NCI-H2107 treated with DMSO at 0.1 percent for 48 hours (cell line): ENCODE measurements around the gene TRMU.
"Not testable (repeated sequence)": the region's sequence is repeated elsewhere in the genome, so short reads cannot be mapped to it uniquely, and the experiment has no call there.

Experiments
- DNase-seq: peaks from one replicate; lab custom pipeline; 2025; ENCODE audit not compliant: unreplicated experiment; lab: John Stamatoyannopoulos, UW

Gene TRMU

GRCh38 chr22:46382524-46382923 lies 47.0 kb downstream of the TRMU start:
- DNase-seq = no peak

GRCh38 chr22:46386312-46386711 lies 50.8 kb downstream of the TRMU start:
- DNase-seq = no peak

GRCh38 chr22:46387748-46388147 lies 52.2 kb downstream of the TRMU start:
- no peak for DNase-seq

- DNase-seq = no peak
These were observed 53.1 kb downstream of the TRMU start for GRCh38 chr22:46388647-46389046.

- no peak for DNase-seq
These were observed 53.6 kb downstream of the TRMU start for GRCh38 chr22:46389081-46389480.

GRCh38 chr22:46390105-46390651 lies 54.7 kb downstream of the TRMU start:
- no peak for DNase-seq

GRCh38 chr22:46390652-46391301 lies 55.3 kb downstream of the TRMU start:
- peak; percentile 47 for DNase-seq

GRCh38 chr22:46391486-46392136 lies 56.1 kb downstream of the TRMU start:
- DNase-seq = no peak

- DNase-seq = no peak
These were observed 56.8 kb downstream of the TRMU start for GRCh38 chr22:46392137-46392844.

- DNase-seq = no peak
These were observed 58.4 kb downstream of the TRMU start for GRCh38 chr22:46393873-46394272.

GRCh38 chr22:46394622-46395021 lies 59.1 kb downstream of the TRMU start:
- no peak for DNase-seq

- no peak for DNase-seq
These were observed 59.6 kb downstream of the TRMU start for GRCh38 chr22:46395145-46395544.

GRCh38 chr22:46397049-46397448 lies 61.5 kb downstream of the TRMU start:
- DNase-seq = not testable (repeated sequence)

- no peak for DNase-seq
These were observed 62.0 kb downstream of the TRMU start for GRCh38 chr22:46397514-46397913.

- DNase-seq = no peak
These were observed 62.4 kb downstream of the TRMU start for GRCh38 chr22:46397951-46398350.

GRCh38 chr22:46399251-46400024 lies 63.9 kb downstream of the TRMU start:
- DNase-seq = no peak

- no peak for DNase-seq
These were observed 65.9 kb downstream of the TRMU start for GRCh38 chr22:46401370-46401769.

GRCh38 chr22:46402505-46402904 lies 67.0 kb downstream of the TRMU start:
- no peak for DNase-seq

- not testable (repeated sequence) for DNase-seq
These were observed 68.4 kb downstream of the TRMU start for GRCh38 chr22:46403880-46404279.

GRCh38 chr22:46405901-46406300 lies 70.4 kb downstream of the TRMU start:
- DNase-seq = no peak

GRCh38 chr22:46406349-46406748 lies 70.8 kb downstream of the TRMU start:
- DNase-seq = no peak
